ENCODE results near the gene FOXC2.

The FOXC2 gene

GRCh38 chr16:86614699-86615098 lies 48.1 kb downstream of the FOXC2 start:
- no peak for DNase-seq (ENCODE audit: low read depth in 2 of 2)

- no peak for DNase-seq (ENCODE audit: low read depth in 2 of 2)
These were observed 50.3 kb downstream of the FOXC2 start for GRCh38 chr16:86616906-86617305.

GRCh38 chr16:86618431-86619238 lies 52.0 kb downstream of the FOXC2 start:
- DNase-seq (ENCODE audit: low read depth in 2 of 2): no peak

Measured in stimulated activated CD4-positive, alpha-beta T cell treated with anti-CD3 and anti-CD28 coated beads, Interleukin-1b, Interleukin-23, amount 100 ng/mL, for 1 hour (primary cell).